NCI-H524 treated with DMSO at 0.1 percent for 48 hours (cell line): Measurements from ENCODE around the gene GAPDHS.

Experiments used
- DNase-seq: peaks from one replicate; lab custom pipeline; 2025; lab: John Stamatoyannopoulos, UW

Gene GAPDHS

DNA sequence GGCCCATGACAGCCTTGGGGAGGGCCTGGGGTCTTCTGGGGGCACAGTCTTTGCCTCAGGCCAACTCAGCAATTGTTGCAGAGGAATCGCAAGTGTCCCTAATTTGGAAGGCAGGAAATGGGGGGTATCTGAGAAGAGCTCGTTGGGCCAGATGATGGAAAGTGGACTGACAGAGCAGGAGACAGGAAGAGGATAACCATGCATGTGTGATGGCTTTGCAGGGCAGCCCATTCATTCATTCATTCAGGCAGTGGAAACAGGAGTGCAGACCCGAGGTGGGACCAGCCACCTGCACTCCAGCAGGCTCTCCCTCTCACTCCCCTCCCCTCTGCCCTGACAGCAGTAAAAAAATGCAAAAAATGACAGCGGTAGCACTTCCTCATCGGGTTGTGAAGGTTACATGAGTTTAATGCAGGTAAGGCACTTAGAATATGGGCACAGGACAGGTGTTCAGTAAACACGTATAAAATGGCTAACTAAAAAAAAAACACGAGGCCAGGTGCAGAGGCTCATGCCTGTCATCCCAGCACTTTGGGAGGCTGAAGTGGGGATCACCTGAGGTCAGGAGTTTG lies 7.2 kb downstream of the GAPDHS start:
- no peak for DNase-seq

DNA sequence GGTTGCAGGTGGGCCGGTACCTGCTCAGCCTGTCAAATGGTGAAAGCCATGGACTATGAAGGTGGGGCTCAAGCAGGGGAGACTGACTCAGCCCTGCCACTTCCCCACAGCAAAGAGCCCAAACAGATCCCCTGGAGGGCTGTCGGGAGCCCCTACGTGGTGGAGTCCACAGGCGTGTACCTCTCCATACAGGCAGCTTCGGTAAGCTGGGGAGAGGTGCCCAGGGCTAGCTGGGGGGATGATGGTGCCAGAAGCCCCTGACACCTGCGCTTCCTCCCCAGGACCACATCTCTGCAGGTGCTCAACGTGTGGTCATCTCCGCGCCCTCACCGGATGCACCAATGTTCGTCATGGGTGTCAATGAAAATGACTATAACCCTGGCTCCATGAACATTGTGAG lies 9.0 kb downstream of the GAPDHS start:
- no peak for DNase-seq

DNA sequence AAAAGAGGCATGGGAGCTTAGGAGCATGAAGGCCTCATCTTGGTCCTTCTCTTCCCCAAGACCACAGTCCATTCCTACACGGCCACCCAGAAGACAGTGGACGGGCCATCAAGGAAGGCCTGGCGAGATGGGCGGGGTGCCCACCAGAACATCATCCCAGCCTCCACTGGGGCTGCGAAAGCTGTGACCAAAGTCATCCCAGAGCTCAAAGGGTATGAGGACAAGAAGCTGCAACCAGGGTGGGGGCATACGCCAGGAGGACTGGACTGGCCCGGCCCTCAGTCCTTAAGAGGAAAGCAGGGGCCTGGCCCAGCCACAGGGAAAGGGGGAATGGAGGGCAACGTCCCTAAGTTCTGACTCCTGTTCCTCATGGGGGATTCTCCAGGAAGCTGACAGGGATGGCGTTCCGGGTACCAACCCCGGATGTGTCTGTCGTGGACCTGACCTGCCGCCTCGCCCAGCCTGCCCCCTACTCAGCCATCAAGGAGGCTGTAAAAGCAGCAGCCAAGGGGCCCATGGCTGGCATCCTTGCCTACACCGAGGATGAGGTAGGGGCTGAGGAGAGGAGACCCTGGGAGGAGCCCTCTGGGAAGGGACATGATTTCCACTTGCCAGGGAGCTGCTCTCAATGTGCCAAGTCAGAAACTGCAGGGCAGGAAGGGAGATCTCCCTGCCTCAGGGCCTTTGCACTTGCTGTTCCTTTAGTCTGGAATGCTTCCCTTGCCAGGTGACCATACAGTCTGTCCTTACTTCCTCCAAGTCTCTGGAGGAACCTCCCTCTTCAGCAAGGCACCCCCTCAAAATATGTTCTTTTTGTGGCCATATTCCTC lies 10.2 kb downstream of the GAPDHS start:
- no peak for DNase-seq

DNA sequence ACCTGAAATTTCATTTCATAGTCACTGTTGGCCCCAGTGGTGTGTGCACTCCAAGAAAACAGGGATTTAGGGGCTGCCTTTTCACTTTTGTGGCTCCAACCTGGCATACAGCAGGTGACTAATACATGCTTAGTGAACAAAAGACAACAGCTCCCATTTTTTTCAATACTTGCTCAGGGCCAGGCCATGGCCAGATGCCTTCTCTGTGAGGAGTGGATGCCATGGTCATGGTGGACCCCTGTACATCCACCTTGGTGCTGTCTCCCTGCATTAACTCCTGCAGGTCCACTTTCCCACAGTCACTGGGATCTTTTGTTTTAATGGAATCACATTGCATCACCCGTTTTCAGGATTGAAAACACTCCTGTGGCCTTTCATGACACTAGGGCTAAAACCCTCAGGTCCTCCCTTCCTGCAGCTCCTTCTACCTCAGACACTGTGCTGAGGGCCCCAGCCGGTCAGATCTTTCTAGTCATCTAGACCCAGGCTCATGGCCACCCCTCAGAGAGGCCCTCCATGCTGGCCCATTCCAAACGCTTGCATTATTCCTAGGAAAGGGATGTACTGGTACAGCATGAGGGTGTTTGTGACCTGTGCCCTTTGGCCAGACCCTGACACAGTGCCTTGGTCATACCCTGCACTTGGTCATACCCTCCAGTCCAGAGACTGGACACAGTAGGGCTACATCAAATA lies 11.0 kb downstream of the GAPDHS start:
- no peak for DNase-seq

DNA sequence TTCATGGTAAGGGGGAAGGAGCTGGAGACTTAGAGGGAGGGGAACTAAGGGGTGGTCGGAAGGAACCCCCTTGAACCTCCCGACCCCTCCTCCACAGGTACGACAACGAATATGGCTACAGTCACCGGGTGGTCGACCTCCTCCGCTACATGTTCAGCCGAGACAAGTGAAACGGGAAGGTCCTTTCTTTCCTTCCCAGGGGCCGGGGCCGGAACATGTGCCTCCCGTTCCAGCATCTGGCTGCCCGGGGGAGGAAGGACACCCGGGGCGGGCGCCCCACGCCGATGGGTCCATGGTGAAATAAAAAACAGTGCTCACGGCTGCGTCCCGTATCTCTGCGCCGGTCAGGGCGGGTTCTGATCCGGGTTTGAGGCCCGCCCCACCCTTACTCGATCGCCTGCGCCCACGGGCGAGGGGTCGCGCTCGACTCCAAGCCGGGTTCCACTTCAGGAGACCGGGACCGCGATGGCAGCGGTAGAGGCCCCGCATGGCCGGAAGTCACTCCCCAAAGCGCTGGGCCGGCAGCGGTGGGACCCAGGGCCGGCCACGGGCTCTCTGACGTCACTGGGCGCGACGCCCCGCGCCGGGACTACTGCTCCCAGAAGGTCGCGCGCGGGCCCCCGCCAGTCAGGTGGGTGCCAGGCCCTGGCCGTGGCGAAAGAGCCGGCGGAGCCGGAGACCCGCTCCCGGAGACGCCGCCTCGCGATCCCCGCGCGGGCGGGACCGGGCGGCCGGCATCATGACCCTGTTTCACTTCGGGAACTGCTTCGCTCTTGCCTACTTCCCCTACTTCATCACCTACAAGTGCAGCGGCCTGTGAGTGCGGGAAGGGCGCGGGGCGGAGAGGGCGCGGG lies 12.0 kb downstream of the GAPDHS start, which contains the start of gene TMEM147:
Gene TMEM147, plus strand, starts transcription at position 626 of the 854 bp plus-strand sequence. Its CDS starts 114 bp downstream, at position 740.
- peak; percentile 42 for DNase-seq

DNA sequence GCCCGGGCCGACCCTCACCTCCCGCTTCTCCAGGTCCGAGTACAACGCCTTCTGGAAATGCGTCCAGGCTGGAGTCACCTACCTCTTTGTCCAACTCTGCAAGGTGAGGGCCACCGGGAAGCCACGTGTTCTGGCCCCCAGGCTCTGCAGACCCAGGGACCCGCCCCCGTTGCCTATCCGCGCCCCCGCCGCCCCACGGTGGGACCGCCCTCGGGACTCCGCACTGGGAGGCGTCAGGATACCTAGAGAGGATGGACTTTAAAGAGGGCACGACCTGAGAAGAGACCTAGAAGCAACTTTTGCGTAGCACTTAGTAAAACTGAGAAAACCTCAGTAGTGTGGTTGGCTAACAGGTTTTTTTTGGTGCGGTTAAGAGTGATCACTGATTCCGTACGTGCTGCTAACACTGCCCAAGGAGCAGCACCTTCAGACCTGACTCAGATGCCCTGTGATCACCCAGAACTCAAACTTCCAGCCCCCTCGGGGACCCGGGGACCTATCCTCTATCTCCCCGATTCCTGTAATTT lies 12.7 kb downstream of the GAPDHS start:
- no peak for DNase-seq

DNA sequence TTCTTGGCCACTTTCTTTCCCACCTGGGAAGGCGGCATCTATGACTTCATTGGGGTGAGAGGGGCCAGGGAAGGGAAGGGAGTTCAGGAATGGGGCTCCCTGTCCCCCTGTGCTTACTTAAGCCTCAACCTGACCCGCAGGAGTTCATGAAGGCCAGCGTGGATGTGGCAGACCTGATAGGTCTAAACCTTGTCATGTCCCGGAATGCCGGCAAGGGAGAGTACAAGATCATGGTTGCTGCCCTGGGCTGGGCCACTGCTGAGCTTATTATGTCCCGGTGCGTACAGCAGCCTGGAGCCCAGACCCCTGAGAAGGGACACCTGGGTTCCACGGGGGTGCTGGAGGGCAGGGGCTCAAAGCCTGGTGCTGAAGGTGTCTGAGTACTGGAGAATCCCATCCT lies 13.3 kb downstream of the GAPDHS start:
- no peak for DNase-seq

DNA sequence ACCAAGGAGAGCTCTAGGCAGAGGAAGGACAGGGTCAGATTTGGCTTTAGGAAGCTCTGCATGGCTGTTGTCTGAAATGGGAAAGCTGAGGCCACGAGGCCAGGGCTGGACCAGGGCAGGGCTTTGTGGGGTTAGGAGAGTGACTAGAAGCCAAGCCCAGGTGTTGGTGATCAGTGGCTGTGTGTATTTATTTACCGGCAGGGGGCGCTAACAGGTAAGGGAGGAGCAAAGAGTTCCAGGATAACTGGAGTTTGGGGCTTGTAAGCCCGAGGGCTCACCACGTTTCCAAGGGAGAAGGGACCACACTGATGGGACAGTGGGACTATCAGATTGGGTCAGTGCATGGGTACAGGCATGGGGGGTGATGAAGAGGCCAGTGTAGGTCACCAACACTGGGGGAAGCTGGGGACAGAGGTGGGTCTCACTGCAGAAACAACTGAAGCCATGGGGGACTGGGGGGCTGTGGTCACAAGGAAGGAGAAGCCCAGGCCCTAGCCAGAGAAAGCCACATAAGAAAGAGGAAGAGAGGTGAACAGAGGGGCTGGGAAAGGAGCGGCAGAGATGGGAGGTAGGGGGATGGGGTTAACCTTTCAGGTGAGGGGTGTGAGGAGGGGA lies 16.0 kb downstream of the GAPDHS start:
- DNase-seq = no peak

DNA sequence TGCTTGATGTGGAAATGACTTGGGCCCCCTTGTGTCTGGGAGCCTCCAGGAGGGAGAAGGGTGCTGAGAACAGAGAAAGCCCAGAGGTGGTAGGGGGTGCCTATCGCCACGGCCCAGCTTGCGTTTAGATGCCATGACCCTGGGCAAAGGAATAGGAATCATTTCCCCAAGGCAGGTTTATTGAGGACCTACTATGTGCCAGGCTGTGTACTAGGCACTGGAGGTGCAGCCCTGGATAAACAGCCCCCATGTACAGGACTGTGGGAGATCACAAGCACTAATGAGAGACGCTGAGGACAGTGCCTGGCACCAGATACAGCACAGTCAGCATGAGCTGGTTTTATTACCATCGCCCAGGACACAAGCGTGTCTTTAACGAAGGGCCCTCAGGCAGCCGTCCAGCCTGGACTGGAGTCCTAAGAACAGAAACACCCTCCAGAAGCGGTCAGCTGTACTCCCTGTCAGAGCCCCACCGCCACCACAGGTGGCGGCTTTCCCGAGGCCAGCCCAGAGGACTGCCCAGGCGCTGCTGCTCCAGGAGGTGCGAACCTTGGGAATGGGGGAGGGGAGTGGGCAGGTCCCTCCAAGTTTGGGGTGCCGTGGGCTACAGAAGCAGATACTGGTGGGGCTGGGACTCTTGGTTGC lies 16.7 kb downstream of the GAPDHS start:
- DNase-seq = no peak

DNA sequence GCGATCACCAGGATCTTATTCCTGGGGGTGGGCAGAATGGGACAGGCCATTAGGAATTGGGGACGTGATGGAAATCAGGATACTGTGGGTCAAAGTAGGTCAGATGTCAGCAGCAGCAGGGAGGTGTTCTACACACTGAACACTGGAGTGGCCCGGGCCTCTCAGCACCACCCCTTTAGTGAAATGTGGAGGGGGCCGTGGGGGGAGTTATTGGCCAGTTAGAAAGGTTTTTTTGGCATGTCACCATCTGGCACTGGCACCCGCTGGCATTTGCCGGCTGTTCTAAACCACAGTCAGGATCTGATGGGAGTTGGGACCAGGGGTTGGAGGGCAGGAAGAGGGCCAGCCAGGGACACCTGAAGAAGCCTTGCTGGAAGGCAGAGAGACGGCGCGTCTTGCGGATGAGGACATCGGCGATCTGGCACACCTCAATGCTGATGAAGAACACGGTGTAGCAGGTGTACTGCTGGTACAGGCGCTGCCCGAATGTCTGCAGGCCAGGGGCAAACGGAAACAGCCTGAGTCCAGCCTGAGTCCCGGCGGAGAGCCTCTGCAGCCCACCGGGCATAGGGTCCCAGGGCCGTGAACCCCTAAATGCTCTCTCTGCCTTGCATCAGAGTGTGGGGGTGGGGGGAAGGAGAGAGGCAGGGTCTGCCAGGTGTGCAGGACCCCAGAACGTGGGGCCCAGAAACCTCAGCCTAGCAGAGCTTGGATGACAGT lies 18.0 kb downstream of the GAPDHS start:
- DNase-seq = no peak

DNA sequence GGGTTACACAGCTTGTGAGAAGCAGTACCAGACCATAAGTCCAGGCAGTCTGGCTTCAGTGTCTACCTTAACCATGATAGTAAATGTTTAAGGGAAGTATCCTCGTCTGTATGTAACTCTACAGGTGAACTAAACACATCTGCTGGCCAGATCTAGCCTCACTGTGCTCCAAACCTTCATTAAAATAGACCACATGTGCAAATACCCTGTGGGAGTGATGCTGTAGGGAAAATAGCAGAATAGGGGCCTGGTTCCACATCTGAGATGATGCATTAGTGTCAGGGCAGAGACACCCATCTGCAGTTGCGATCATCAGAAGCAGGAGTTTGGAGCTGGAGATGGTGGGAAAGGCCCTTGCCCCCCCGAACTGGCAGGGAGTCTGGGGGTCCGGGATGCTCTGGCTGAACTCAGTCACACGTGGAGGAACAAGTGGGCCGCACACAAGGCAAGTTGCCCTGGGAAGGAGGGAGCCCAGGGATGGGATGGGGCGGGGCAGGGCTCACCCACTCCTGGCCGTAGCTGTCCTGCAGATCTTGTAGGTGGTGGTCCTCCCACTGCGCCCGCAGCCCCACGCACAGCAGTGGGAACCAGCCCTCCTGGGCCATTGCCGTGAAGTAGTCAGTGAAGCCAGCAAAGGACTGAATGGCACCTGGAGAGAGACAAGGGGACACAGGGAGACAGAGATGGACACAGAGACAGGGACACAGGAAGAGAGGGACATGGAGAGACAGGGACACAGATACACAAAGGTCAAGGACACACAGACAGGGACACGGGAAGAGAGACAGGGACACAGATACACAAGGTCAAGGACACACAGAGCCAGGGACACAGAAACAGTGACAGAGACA lies 19.5 kb downstream of the GAPDHS start:
- DNase-seq = no peak

DNA sequence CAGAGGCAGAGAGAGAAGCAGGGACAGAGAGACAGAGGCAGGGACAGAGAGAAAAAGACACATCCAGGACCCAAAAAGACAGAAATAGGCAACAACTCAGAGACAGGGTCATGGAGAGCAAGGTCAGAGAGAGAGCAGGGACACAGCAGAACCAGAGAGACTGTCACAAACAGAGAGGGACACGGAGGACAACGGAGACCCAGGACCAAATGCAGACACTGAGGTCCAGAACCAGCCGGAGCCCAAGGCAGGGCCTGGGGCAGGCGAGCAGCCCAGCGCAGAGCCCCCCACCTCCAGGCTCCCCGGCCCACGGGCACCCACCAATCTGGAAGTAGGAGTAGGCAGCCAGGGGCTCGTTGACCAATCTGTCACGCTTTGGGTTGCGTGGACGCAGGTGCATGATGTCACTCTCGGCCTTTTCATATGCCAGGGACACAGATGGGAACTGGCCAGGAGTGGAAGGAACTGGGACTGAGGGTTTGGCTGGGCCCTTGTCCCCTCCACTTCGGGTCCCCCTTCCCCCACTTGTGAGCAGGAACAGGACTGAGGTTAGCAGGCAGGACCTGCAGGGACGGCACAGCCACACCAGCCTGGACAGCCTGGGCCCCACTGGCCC lies 20.2 kb downstream of the GAPDHS start:
- no peak for DNase-seq

DNA sequence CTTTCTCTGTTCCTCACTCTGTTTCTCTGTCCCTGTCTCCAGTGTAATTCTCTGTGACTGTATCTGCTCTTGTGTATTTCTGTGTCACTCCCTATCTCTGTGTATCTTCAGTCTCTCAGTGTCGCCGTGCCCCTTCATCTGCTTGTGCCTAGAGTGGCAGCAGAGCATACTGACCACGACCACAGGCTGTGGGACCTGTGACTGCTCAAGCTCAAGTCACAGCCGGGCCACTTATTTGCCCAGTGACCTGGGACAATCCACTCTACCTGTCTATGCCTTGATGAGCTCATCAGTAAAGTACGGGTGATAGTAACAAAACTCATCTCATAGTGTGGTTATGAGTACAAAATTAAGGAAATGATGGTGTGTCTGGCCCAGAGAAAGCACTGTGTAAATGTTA lies 20.8 kb downstream of the GAPDHS start:
- no peak for DNase-seq

DNA sequence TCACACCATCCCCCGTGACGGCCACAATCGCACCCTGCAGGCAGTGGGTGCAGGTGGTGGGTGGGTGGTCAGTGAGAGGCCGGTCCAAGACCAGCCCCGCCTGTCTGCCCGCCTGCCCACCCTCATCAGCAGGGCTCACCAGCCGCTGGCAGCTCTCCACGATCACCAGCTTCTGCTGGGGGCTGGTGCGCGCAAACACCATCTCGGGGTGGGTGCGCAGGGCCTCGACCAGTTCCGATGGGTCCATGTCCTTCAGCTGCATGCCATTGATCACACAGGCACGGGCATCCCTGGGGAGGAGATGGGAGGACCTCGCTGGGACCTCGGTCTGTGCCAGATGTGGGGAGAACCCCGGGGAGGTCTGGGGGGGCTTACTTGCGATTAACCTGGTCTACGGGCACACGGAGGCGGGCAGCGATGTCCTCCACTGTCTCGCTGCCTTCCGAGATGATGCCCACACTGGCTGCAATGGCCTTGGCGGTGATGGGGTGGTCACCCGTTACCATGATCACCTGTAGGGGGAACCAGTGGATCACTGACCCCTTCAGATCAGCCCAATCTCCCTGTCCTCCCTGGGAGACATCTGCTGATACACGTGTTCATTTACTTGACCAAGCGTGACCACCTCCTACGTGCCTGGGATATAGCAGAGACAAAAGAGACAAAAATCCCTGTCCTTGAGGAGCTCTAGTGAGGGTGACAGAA lies 22.2 kb downstream of the GAPDHS start:
- peak; percentile 32 for DNase-seq

DNA sequence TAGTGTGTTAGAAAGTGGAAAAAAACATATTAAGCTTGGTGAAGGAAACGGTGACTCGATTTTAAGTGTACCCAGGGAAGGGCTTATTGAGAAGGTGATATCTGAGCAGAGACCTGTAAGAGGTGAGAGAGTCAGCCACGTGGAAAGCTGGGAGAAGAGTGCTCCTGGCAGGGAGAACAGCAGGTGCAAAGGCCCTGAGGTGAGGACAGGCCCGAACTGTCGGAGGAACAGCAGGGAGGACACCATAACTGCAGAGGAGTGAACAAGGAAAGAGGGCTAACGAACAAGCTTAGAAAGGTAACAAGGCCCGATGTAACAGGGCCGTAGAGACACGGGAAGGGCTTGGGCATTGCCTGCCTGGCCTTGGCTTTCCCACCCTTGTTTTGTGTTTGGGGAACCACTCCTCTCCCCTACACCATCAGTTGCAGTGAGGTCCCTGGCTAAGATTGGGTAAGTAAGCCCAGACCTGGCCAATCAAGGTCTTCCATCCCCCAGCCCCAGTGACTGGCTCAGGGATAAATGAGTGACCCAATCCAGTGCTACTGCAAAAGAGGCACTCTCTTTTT lies 22.9 kb downstream of the GAPDHS start:
- no peak for DNase-seq

DNA sequence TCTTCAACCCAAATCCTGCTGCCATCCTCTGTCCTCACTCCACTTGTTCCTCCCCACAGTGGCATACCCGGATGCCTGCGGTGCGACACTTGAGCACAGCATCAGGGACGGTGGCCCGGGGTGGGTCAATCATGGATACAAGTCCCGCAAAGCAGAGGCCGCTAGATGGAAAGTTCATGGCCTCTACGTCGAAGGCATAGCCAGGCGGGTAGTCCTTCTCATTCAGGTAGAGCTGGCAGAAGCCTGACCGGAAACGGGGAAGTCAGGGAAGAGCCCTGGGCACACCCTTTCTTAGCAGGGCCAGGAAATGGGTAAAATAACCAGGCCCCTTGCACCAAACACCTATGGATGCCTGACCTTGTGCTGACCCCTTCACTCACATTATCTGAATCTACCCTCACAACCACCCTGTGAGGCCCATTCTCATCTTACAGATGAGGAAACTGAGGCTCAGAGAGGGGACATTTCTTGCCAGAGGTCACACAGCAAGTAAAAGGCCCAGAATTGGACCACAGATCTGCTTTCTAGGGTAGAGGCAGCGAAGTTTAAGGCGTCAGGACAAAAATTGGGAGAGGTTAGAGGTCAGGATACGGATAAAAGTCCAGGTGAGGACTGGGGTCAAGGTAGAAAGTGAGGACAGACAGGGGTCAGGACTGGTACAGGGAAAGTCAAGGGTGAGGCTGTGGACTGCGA lies 23.7 kb downstream of the GAPDHS start:
- no peak for DNase-seq
